HepG2 (cell line): ENCODE measurements around the gene RUFY2. TPM values are rescaled to one million over a fixed set of nuclear protein-coding genes. Genes with fewer than 3 reads are reported as not detected.

ENCODE experiments used
- ATAC-seq: fragments of 200-7000 bp; cut with Tn5 transposase; 3 replicates; pipeline ENCODE4 v1.9.1; 2020; ENCODE audit warnings: mild to moderate bottlenecking, moderate library complexity
- BruUV-seq: library from RNA; stranded (reverse); fragments of 400-500 nt; replicated peaks from 2 replicates; lab custom pipeline; 2021; lab: Mats Ljungman, UMichigan
- CTCF ChIA-PET: fragments of 300-600 bp; formaldehyde crosslinking; extraction: SDS; loops from one replicate; lab custom pipeline; 2021; ENCODE audit warnings: low total read pairs, inconsistent platforms, low intra/inter-chr PET ratio; lab: Yijun Ruan, JAX
- POLR2A ChIA-PET: fragments of 350-600 bp; sonication (Branson Sonifier 250); formaldehyde crosslinking; loops from one replicate; lab custom pipeline; 2020; ENCODE audit warnings: antibody characterized with exemption, inconsistent platforms; lab: Yijun Ruan, JAX
- DNase-seq: peaks from one replicate; pipeline ENCODE4 v3.0.0-alpha.2; 2015; ENCODE audit warnings: low spot score
- FAIRE-seq: peaks from 3 replicates; lab custom pipeline; 2011; peaks lifted over from hg19 to GRCh38; lab: Jason Lieb, UNC
- H2AFZ ChIP-seq: one replicate; pipeline ENCODE4 v1.6.1; 2011; ENCODE audit warnings: low read length, inconsistent platforms
- H3K27ac ChIP-seq: fragments of 300-600 bp; 3 replicates; pipeline ENCODE4 v1.8.0; 2011; ENCODE audit warnings: mixed run types, mild to moderate bottlenecking, mixed read lengths, low read length, inconsistent platforms; ENCODE audit not compliant: insufficient read depth; ENCODE audit errors: extremely low read length
- H3K27me3 ChIP-seq, 2 experiments: fragments of 200-600 bp in 1 of 2; 2 replicates in 1 of 2; 3 replicates in 1 of 2; pipeline versions ENCODE4 v1.6.0 to v1.8.0; 2011; ENCODE audit warnings: low read length in 2 of 2, mild to moderate bottlenecking in 2 of 2, moderate library complexity in 2 of 2, inconsistent platforms in 1 of 2; ENCODE audit not compliant: insufficient read depth in 2 of 2, control insufficient read depth in 1 of 2
- H3K36me3 ChIP-seq, 2 experiments: fragments of 200-600 bp in 1 of 2; replicated peaks in 1 of 2; 2 replicates in 1 of 2; 3 replicates in 1 of 2; pipeline versions ENCODE4 v1.5.1 to v1.8.0; 2011; ENCODE audit warnings: low read length in 2 of 2, inconsistent platforms in 1 of 2; ENCODE audit not compliant: insufficient read depth in 2 of 2, control insufficient read depth in 1 of 2
- H3K4me1 ChIP-seq: 2 replicates; pipeline ENCODE4 v1.5.1; 2012; ENCODE audit warnings: low read length, inconsistent platforms; ENCODE audit not compliant: insufficient read depth
- H3K4me2 ChIP-seq: 2 replicates; pipeline ENCODE4 v1.6.0; 2011; ENCODE audit warnings: low read depth, low read length, inconsistent platforms
- H3K4me3 ChIP-seq, 3 experiments: fragments of 200-600 bp in 1 of 3; sonication (generic), shearing (Covaris generic) in 1 of 3; replicated peaks in 1 of 3; 2 replicates each; pipeline ENCODE4 v1.5.1; 2011 to 2016; ENCODE audit warnings: low read length in 3 of 3, inconsistent platforms in 2 of 3, low read depth in 2 of 3, mild to moderate bottlenecking in 2 of 3, control low read depth in 1 of 3, mixed read lengths in 1 of 3; ENCODE audit not compliant: insufficient read depth in 1 of 3
- H3K79me2 ChIP-seq: one replicate; pipeline ENCODE4 v1.6.1; 2011; ENCODE audit warnings: low read length, inconsistent platforms; ENCODE audit not compliant: insufficient read depth
- H3K9ac ChIP-seq: 2 replicates; pipeline ENCODE4 v1.6.0; 2011; ENCODE audit warnings: mild to moderate bottlenecking, low read depth, low read length, inconsistent platforms; ENCODE audit not compliant: insufficient read depth
- H3K9me3 ChIP-seq: 2 replicates; pipeline ENCODE4 v1.5.1; 2012; ENCODE audit warnings: mild to moderate bottlenecking, low read length
- H4K20me1 ChIP-seq: 2 replicates; pipeline ENCODE4 v1.6.0; 2011; ENCODE audit warnings: inconsistent platforms, mild to moderate bottlenecking, low read length, moderate library complexity; ENCODE audit not compliant: insufficient read depth
- BHLHE40 ChIP-seq: IDR thresholded peaks from 2 replicates; pipeline ENCODE4 v1.6.1; 2011; ENCODE audit warnings: low read length, improper control_type of control experiment
- CAMTA2 ChIP-seq: sonication (generic); formaldehyde crosslinking; IDR thresholded peaks from 2 replicates; pipeline ENCODE4 v1.4.0; 2020; ENCODE audit warnings: mild to moderate bottlenecking, missing genetic modification reagents, borderline replicate concordance
- FOSL2 ChIP-seq: sonication (generic); formaldehyde crosslinking; IDR thresholded peaks from 2 replicates; pipeline ENCODE4 v1.4.0; 2020; ENCODE audit warnings: missing genetic modification reagents
- GFI1 ChIP-seq: sonication (generic); formaldehyde crosslinking; IDR thresholded peaks from 2 replicates; pipeline ENCODE4 v1.5.0; 2020; ENCODE audit warnings: missing genetic modification reagents, mild to moderate bottlenecking, borderline replicate concordance
- HNRNPLL ChIP-seq: fragments of 200-400 bp; formaldehyde crosslinking; IDR thresholded peaks from 2 replicates; pipeline ENCODE4 v1.6.1; 2017; ENCODE audit warnings: mild to moderate bottlenecking, low read depth, low read length; ENCODE audit not compliant: poor library complexity, severe bottlenecking
- HNRNPUL1 ChIP-seq: fragments of 200-400 bp; formaldehyde crosslinking; IDR thresholded peaks from 2 replicates; pipeline ENCODE4 v1.6.1; 2017; ENCODE audit warnings: low read depth, mild to moderate bottlenecking, low read length, moderate library complexity
- PITX1 ChIP-seq: sonication (generic); formaldehyde crosslinking; IDR thresholded peaks from 2 replicates; pipeline ENCODE4 v1.5.1; 2020; ENCODE audit warnings: mild to moderate bottlenecking, missing genetic modification reagents
- SCMH1 ChIP-seq: sonication (generic); formaldehyde crosslinking; IDR thresholded peaks from 2 replicates; pipeline ENCODE4 v1.9.0; 2021; ENCODE audit warnings: missing genetic modification reagents, mild to moderate bottlenecking, borderline replicate concordance
- SETDB1 ChIP-seq: sonication (generic); formaldehyde crosslinking; IDR thresholded peaks from 2 replicates; pipeline ENCODE4 v1.5.1; 2020; ENCODE audit warnings: missing genetic modification reagents, mild to moderate bottlenecking, borderline replicate concordance
- SIN3A ChIP-seq: IDR thresholded peaks from 2 replicates; pipeline ENCODE4 v1.6.1; 2011; ENCODE audit warnings: low read depth, mild to moderate bottlenecking, control low read depth, low read length, borderline replicate concordance
- SOX6 ChIP-seq, 2 experiments: fragments of 450-650 bp in 1 of 2; sonication (generic) in 1 of 2; formaldehyde crosslinking in 1 of 2; IDR thresholded peaks; 2 replicates each; pipeline versions ENCODE4 v1.4.0 to v1.6.1; 2017 to 2020; ENCODE audit warnings: antibody characterized with exemption in 1 of 2, mild to moderate bottlenecking in 1 of 2, missing genetic modification reagents in 1 of 2
- ZNF101 ChIP-seq: sonication (generic); formaldehyde crosslinking; IDR thresholded peaks from 2 replicates; pipeline ENCODE4 v1.4.0; 2020; ENCODE audit warnings: mild to moderate bottlenecking, low read depth, missing genetic modification reagents, borderline replicate concordance
- ZNF333 ChIP-seq: sonication (generic); formaldehyde crosslinking; IDR thresholded peaks from 2 replicates; pipeline ENCODE4 v1.4.0; 2020; ENCODE audit warnings: mild to moderate bottlenecking, missing genetic modification reagents, borderline replicate concordance
- ZNF431 ChIP-seq: sonication (generic); formaldehyde crosslinking; IDR thresholded peaks from 2 replicates; pipeline ENCODE4 v1.9.0; 2022; ENCODE audit warnings: missing genetic modification reagents, low read depth, mild to moderate bottlenecking, borderline replicate concordance
- ZNF496 ChIP-seq: sonication (generic); formaldehyde crosslinking; IDR thresholded peaks from 2 replicates; pipeline ENCODE4 v1.8.1; 2023; ENCODE audit warnings: mild to moderate bottlenecking, moderate library complexity, missing genetic modification reagents; ENCODE audit not compliant: insufficient replicate concordance
- ZNF780A ChIP-seq: sonication (generic); formaldehyde crosslinking; IDR thresholded peaks from 2 replicates; pipeline ENCODE4 v1.8.0; 2022; ENCODE audit warnings: mild to moderate bottlenecking, missing genetic modification reagents, moderate library complexity
- WGBS: methylation state at CpG from one replicate; pipeline ENCODE4 v1.1.6; 2017; ENCODE audit warnings: low lambda C conversion rate; 5-methylcytosine and 5-hydroxymethylcytosine counted together
- in situ Hi-C: cut with HindIII; loops from 2 replicates; pipeline ENCODE4 v1.10.0; 2017; ENCODE audit warnings: low pct_unique_long_range_greater_than_20kb; ENCODE audit not compliant: extremely low pct_ligation_motif_present
- intact Hi-C: fragments of 100-400 bp; cut with micrococcal nuclease; formaldehyde crosslinking; loops from one replicate; pipeline ENCODE4 v1.10.0; 2022; ENCODE audit not compliant: unreplicated experiment
- polyA plus RNA-seq, 8 experiments: library from polyadenylated mRNA; depleted of rRNA in 3 of 8; stranded (reverse) in 7 of 8; unstranded in 1 of 8; fragments of >200 nt; fragmentation: Illumina TruSeq in 4 of 8; extraction: Trizol in 4 of 8; gene quantifications; 2 replicates each; pipeline versions ENCODE4 v1.2.1 to v1.2.3, GENCODE V29; 2011 to 2016; ENCODE audit warnings: low read depth in 4 of 8, missing spikeins in 1 of 8, mixed read lengths in 1 of 8; ENCODE audit not compliant: insufficient read depth in 1 of 8
- total RNA-seq, 5 experiments: library from RNA; depleted of rRNA; stranded (reverse); fragments of >200 nt; fragmentation: Illumina TruSeq; extraction: Trizol; gene quantifications; 2 replicates each; pipeline ENCODE4 v1.2.3, GENCODE V29; 2016; ENCODE audit warnings: low read depth in 1 of 5
- TF ChIP-seq, protein P1 (sequence below): sonication (generic); formaldehyde crosslinking; IDR thresholded peaks from 2 replicates; pipeline ENCODE4 v1.4.0; 2020; ENCODE audit warnings: missing genetic modification reagents
- TF ChIP-seq, protein P2 (sequence below): sonication (generic); formaldehyde crosslinking; IDR thresholded peaks from 2 replicates; pipeline ENCODE4 v1.5.1; 2020; ENCODE audit warnings: missing genetic modification reagents, mild to moderate bottlenecking, borderline replicate concordance

The RUFY2 gene
- total and polyA plus RNA-seq, 2 of the 13 experiments (the other 11 are each of a cell fraction or from before 2014, with no cell fraction given) = 10.1 to 16.1 TPM

DNA sequence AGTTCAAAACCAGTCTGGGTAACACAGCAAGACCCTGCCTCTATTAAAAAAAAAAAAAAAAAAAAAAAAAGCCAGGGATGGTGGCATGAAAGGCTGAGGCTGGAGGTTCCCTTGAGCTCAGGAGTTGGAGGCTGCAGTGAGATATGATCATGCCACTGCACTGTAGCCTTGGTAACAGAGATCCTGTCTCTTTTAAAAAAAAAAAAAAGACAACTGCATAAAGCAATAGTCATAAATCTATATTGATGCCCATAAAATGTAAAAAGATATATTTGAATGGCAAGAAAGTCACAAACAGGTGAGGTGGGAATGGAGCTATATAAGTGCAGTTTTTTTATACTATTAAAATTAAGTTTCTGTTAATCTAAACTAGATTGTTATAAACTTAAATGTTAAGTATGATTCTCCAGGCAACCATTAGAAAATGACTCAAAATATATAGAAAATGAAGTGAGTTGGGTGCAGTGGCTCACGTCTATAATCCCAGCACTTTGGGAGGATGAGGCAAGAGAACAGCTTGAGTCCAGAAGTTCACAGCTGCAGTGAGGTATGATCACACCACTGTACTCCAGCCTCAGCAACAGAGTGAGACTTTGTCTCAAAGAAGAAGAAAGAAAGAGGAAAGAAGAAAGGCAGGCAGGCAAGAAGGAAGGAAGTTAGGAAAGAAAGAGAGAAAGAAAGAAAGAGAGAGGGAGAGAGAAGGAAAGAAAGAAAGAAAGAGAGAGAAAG, 88.6 kb downstream of the RUFY2 start (continued):
- TF ChIP-seq, protein P1, sequence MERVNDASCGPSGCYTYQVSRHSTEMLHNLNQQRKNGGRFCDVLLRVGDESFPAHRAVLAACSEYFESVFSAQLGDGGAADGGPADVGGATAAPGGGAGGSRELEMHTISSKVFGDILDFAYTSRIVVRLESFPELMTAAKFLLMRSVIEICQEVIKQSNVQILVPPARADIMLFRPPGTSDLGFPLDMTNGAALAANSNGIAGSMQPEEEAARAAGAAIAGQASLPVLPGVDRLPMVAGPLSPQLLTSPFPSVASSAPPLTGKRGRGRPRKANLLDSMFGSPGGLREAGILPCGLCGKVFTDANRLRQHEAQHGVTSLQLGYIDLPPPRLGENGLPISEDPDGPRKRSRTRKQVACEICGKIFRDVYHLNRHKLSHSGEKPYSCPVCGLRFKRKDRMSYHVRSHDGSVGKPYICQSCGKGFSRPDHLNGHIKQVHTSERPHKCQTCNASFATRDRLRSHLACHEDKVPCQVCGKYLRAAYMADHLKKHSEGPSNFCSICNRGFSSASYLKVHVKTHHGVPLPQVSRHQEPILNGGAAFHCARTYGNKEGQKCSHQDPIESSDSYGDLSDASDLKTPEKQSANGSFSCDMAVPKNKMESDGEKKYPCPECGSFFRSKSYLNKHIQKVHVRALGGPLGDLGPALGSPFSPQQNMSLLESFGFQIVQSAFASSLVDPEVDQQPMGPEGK = no peak
- TF ChIP-seq GFI1 (CRISPR knock-in tag) (no peak), SCMH1 (CRISPR knock-in tag) (no peak), ZNF431 (CRISPR knock-in tag) (no peak), FOSL2 (0 out of 2 replicates have a peak, but pooled peaks have one; percentile 6), HNRNPUL1 (no peak)
- TF ChIP-seq, all 625 proteins: peak for 7

DNA sequence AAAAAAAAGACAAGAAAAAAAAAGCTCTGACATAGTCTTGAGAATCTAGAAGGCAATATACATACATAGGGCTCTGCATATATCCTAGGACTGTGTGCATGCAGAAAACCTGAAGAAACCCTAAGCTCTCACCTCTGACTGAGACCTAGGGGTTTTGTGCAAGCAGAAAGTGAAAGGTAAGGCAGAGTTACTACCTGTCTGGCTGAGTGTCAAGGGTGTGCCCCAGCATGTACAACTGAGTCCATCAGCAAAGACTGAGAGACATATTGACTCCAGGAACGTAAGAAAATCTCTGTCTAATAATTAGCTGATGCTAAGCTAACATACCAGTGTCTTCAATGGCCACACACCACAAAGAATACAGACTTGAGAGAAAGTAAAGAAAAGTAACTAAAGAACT, 91.5 kb downstream of the RUFY2 start:
- CTCF ChIA-PET = no interaction called here
- no peak overlapping the region for H3K4me3 ChIP-seq
- no peaks in the 10 kb centered on the region for H3K36me3 ChIP-seq
- in situ Hi-C loops = loop anchor here (25.0 kb wide), 1 partner anchor 453 kb away; no protein-coding TSS in a partner anchor
- H3K4me1 ChIP-seq = peaks cover 15% of the 10 kb centered on the region
- no peaks in the 10 kb centered on the region for H3K79me2 ChIP-seq
- POLR2A ChIA-PET = interaction anchor here (0.8 to 1.2 kb wide), 2 partner anchors 16 to 18 kb away, joined by 3 read pairs; partner anchors contain the start of genes HNRNPH3 and PBLD
- no peaks in the 10 kb centered on the region for H4K20me1 ChIP-seq
- 6% methylated on average over 1 of the region's 1 CpG for WGBS
- FAIRE-seq (no peak), DNase-seq (no peak), ATAC-seq (no peak)
- H3K4me2 ChIP-seq = no peak overlapping the region
- BruUV-seq = no TSS peak
- peaks cover 14% of the 10 kb centered on the region for H3K9me3 ChIP-seq
- no peak overlapping the region for H3K27ac ChIP-seq
- H2AFZ ChIP-seq = no peak overlapping the region
- H3K27me3 ChIP-seq = no peaks in the 10 kb centered on the region
- intact Hi-C loops = no loop called here
- no peak overlapping the region for H3K9ac ChIP-seq
- no peak for TF ChIP-seq BHLHE40
- TF ChIP-seq, protein P2, sequence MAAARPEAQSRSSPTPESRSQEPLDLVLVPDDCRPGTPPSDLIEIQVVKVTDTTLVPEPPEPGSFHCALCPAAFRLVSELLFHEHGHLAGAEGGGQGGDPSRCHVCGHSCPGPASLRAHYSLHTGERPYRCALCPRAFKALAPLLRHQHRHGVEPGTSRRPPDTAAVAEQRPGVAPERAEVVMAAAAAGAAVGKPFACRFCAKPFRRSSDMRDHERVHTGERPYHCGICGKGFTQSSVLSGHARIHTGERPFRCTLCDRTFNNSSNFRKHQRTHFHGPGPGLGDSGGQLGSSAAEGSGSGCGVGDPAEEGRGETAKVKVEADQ (CRISPR knock-in tag) = no peak
- no peak for TF ChIP-seq ZNF496
- TF ChIP-seq HNRNPLL = no peak
- no peak for TF ChIP-seq ZNF333
- TF ChIP-seq SIN3A = no peak
- no peak for TF ChIP-seq PITX1
- TF ChIP-seq ZNF101 (CRISPR knock-in tag) = no peak
- no peak for TF ChIP-seq SOX6 (IDR thresholded peaks at IDR 0.05)
- TF ChIP-seq SOX6 (CRISPR knock-in tag; IDR thresholded peaks at IDR 0.05) = no peak
- TF ChIP-seq SETDB1 (CRISPR knock-in tag) = no peak
- TF ChIP-seq CAMTA2 (CRISPR knock-in tag) = no peak
- no peak for TF ChIP-seq ZNF780A (CRISPR knock-in tag)
